Measurements from ENCODE around the gene PLEK.

DNA sequence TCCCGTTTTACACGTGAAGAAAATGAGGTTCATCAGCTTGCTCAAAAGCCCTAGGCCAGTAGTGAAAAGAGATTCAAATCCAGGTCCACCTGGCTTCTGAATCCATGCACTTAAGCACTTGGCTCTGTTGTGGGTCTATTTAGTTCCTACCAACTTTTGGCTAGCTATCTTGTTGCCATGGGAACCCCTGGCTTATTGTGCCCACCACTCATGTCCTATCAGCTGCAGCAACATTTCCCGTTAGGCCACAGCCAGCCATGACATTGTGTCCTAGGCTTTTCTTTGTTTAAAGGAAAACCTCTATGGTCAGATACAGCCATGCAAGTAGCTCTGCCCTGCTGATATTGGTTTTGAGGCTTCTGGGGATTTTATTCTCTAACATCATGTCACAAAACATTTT is 49.8 kb downstream of the PLEK start:
- TF ChIP-seq, protein P1, sequence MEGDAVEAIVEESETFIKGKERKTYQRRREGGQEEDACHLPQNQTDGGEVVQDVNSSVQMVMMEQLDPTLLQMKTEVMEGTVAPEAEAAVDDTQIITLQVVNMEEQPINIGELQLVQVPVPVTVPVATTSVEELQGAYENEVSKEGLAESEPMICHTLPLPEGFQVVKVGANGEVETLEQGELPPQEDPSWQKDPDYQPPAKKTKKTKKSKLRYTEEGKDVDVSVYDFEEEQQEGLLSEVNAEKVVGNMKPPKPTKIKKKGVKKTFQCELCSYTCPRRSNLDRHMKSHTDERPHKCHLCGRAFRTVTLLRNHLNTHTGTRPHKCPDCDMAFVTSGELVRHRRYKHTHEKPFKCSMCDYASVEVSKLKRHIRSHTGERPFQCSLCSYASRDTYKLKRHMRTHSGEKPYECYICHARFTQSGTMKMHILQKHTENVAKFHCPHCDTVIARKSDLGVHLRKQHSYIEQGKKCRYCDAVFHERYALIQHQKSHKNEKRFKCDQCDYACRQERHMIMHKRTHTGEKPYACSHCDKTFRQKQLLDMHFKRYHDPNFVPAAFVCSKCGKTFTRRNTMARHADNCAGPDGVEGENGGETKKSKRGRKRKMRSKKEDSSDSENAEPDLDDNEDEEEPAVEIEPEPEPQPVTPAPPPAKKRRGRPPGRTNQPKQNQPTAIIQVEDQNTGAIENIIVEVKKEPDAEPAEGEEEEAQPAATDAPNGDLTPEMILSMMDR (IDR thresholded peaks at IDR 0.05): no peak
- no peak for TF ChIP-seq POLR2A (IDR thresholded peaks at IDR 0.05)

Measured in uterus (tissue), 2 donors.